ENCODE results near the gene SNPH. TPM values are rescaled to one million over a fixed set of nuclear protein-coding genes. Genes with fewer than 3 reads are reported as not detected.

The SNPH gene
- total RNA-seq, 6 donors from 2014 or later, result 1.0 to 17.3 (median 2.4) TPM

- H3K27ac ChIP-seq, result peak overlapping the region; percentile 93 to 99 (median 97)
- peak in 1 of 2 donors; percentile 21 for DNase-seq
- WGBS, 2 donors, result 77 to 78% methylated on average over 1 to 2 of the region's 2 CpGs
- H3K36me3 ChIP-seq, result peaks cover 0 to 3% (median 0%) of the 10 kb centered on the region in 4 donors
- H3K4me3 ChIP-seq, result no peak overlapping the region
- no peak for ATAC-seq (ENCODE audit: low FRiP score in 2 of 2)
- H3K27me3 ChIP-seq, result no peaks in the 10 kb centered on the region
- peaks cover 67 to 88% (median 75%) of the 10 kb centered on the region in 4 donors for H3K4me1 ChIP-seq
- H3K9me3 ChIP-seq, result no peaks in the 10 kb centered on the region
- TF ChIP-seq EP300 (IDR thresholded peaks at IDR 0.05), result peak in 2 of 4 donors; percentile 75
- TF ChIP-seq CTCF (IDR thresholded peaks at IDR 0.05), result no peak
- TF ChIP-seq POLR2AphosphoS5 (IDR thresholded peaks at IDR 0.05), result peak; percentile 57 to 72
- peak in 1 of 4 donors; percentile 27 for TF ChIP-seq POLR2A (IDR thresholded peaks at IDR 0.05)
These were observed 66.7 kb downstream of the SNPH start for GRCh38 chr20:1332749-1333300.

- H3K27me3 ChIP-seq, result no peaks in the 10 kb centered on the region
- peaks cover 0 to 3% (median 0%) of the 10 kb centered on the region in 4 donors for H3K36me3 ChIP-seq
- no peaks in the 10 kb centered on the region for H3K9me3 ChIP-seq
- TF ChIP-seq EP300 (IDR thresholded peaks at IDR 0.05) (no peak), POLR2AphosphoS5 (IDR thresholded peaks at IDR 0.05) (no peak), CTCF (IDR thresholded peaks at IDR 0.05) (no peak), POLR2A (IDR thresholded peaks at IDR 0.05) (no peak)
- ATAC-seq (ENCODE audit: low FRiP score in 2 of 2) (no peak), DNase-seq (peak in 1 of 2 donors; percentile 6)
- H3K4me3 ChIP-seq, result no peak overlapping the region
- 88 to 91% methylated on average over 11 of the region's 11 CpGs for WGBS, 2 donors
- H3K27ac ChIP-seq, result peak overlapping the region; percentile 70 to 99 (median 94)
- H3K4me1 ChIP-seq, result peaks cover 62 to 85% (median 74%) of the 10 kb centered on the region in 4 donors
These were observed 67.6 kb downstream of the SNPH start for GRCh38 chr20:1333462-1334369.

- Histone ChIP-seq H3K4me1 (peaks cover 55 to 79% (median 68%) of the 10 kb centered on the region in 4 donors), H3K36me3 (peaks cover 0 to 3% (median 0%) of the 10 kb centered on the region in 4 donors), H3K27me3 (no peaks in the 10 kb centered on the region), H3K9me3 (no peaks in the 10 kb centered on the region), H3K27ac (peak overlapping the region; percentile 39 to 99 (median 94)), H3K4me3 (no peak overlapping the region)
- WGBS, 2 donors, result 78 to 88% methylated on average over 4 of the region's 4 CpGs
- TF ChIP-seq POLR2A (IDR thresholded peaks at IDR 0.05) (no peak), POLR2AphosphoS5 (IDR thresholded peaks at IDR 0.05) (no peak), CTCF (IDR thresholded peaks at IDR 0.05) (no peak), EP300 (IDR thresholded peaks at IDR 0.05) (no peak)
- DNase-seq (peak in 1 of 2 donors; percentile 2), ATAC-seq (ENCODE audit: low FRiP score in 2 of 2) (no peak)
These were observed 68.3 kb downstream of the SNPH start for GRCh38 chr20:1334370-1334731.

GRCh38 chr20:1334761-1335160 lies 68.7 kb downstream of the SNPH start:
- H3K9me3 ChIP-seq, result no peaks in the 10 kb centered on the region
- 55 to 76% methylated on average over 3 of the region's 3 CpGs for WGBS, 2 donors
- H3K27me3 ChIP-seq, result no peaks in the 10 kb centered on the region
- ATAC-seq (ENCODE audit: low FRiP score in 2 of 2) (no peak), DNase-seq (peak in 1 of 2 donors; percentile 19)
- peak overlapping the region; percentile 39 to 99 (median 94) for H3K27ac ChIP-seq
- H3K4me1 ChIP-seq, result peaks cover 51 to 75% (median 64%) of the 10 kb centered on the region in 4 donors
- no peak for TF ChIP-seq CTCF (IDR thresholded peaks at IDR 0.05)
- no peak for TF ChIP-seq EP300 (IDR thresholded peaks at IDR 0.05)
- TF ChIP-seq POLR2A (IDR thresholded peaks at IDR 0.05), result no peak
- TF ChIP-seq POLR2AphosphoS5 (IDR thresholded peaks at IDR 0.05), result no peak
- H3K36me3 ChIP-seq, result peaks cover 0 to 3% (median 0%) of the 10 kb centered on the region in 4 donors
- no peak overlapping the region for H3K4me3 ChIP-seq

Measured in upper lobe of left lung (tissue), 6 donors.